Measurements from ENCODE around the gene HNRNPA1. TPM values are rescaled to one million over a fixed set of nuclear protein-coding genes. Genes with fewer than 3 reads are reported as not detected.

HNRNPA1 gene
- total and polyA plus RNA-seq, 2 of the 4 experiments (the other 2 are of a cell fraction) = 747 to 1,409 TPM

DNA sequence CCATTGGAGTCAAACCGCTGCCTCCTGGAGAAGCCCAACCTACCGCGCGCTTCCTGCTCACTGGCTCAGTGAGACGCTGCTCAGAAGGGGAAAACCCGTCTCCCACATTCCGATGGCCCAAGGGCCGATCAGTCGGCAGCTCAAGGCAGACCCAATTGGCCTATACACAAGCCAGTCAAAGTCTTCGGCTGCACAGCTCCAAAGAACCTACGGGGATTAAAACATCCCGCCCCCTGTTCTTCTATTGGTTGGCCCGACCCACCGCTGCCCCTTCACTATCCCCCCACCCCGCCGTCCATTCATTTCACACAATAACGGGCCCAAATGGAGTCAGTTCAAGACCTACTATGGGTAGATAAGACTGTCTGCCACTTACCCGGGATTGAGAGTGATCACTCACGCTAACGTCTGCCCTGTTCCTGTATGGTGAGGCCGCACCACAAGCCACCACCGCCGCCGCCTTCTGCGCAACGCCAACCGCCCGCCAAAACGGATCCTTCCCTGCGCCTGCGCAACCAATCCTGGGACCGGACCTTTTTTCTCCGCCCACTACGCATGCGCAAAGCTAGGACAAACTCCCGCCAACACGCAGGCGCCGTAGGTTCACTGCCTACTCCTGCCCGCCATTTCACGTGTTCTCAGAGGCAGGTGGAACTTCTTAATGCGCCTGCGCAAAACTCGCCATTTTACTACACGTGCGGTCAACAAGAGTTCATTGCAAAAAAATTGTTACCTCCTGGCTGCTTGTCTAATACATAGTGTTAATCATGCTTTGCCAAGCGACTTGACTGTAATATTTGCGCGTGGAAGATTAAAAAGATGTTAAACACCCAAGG is 676 bp upstream of the HNRNPA1 start, which contains the start of gene CBX5:
Gene CBX5 (minus strand): TSS at position 491 of the 836 bp plus-strand sequence. CDS start 22,472 bp downstream, outside the sequence.
- dilution Hi-C loops (cut with HindIII; ENCODE audit: low sequenced_read_pairs, unreplicated experiment) (no loop called here), intact Hi-C loops (cut with micrococcal nuclease) (loop anchor here (1.0 to 2.0 kb wide), 4 partner anchors 21 to 79 kb away; partner anchors contain the start of gene COPZ1), in situ Hi-C loops (cut with MboI; ENCODE audit: low sequenced_read_pairs) (loop anchor here (5.0 kb wide), 1 partner anchor 53 kb away; no protein-coding TSS in a partner anchor)
- peak; percentile 82 for ATAC-seq (ENCODE audit: low read depth)
- Histone ChIP-seq H2BK5ac (ENCODE audit: low read depth, low read length, poor library complexity, severe bottlenecking) (peak within 1 kb of the TSS; percentile 88), H3K27ac (ENCODE audit: insufficient read depth, low read length) (peak within 1 kb of the TSS; percentile 82), H2BK15ac (ENCODE audit: low read depth, low read length) (peak within 1 kb of the TSS; percentile 71; the same call in 1 of the 3 replicates), H3K9ac (ENCODE audit: low read depth, low read length) (peak within 1 kb of the TSS; percentile 93), H3K4ac (ENCODE audit: low read depth, low read length) (peak within 1 kb of the TSS; percentile 96), H2BK20ac (ENCODE audit: low read depth, low read length) (peak within 1 kb of the TSS; percentile 70; the same call in 1 of the 2 replicates), H3K14ac (replicated peaks; ENCODE audit: low read depth, low read length) (peak within 1 kb of the TSS; percentile 98), H4K20me1 (ENCODE audit: insufficient read depth, low read length) (peaks cover 47% of the 10 kb centered on the region), H2BK120ac (ENCODE audit: low read depth, low read length) (peak within 1 kb of the TSS; percentile 75), H2AK5ac (ENCODE audit: low read depth, low read length) (peak within 1 kb of the TSS; percentile 96), H4K8ac (ENCODE audit: low read depth in 2 of 2, low read length in 2 of 2) (peak within 1 kb of the TSS; percentile 93 to 96), H2AK9ac (replicated peaks; ENCODE audit: low read depth, low read length, poor library complexity) (peak within 1 kb of the TSS; percentile 99), H3K27me3 (ENCODE audit: control insufficient read depth, insufficient read depth, low read length) (no peaks in the 10 kb centered on the region), H3K9me3 (ENCODE audit: control insufficient read depth, insufficient read depth, low read length) (no peaks in the 10 kb centered on the region), H4K91ac (ENCODE audit: insufficient read depth, low read depth, low read length) (peak within 1 kb of the TSS; percentile 94), H3K56ac (ENCODE audit: extremely low read depth, insufficient read depth, low read length) (peak within 1 kb of the TSS; percentile 97), H3K18ac (ENCODE audit: low read depth, low read length) (peak within 1 kb of the TSS; percentile 59), H3K23ac (ENCODE audit: low read depth, low read length) (peak within 1 kb of the TSS; percentile 99), H3K4me2 (ENCODE audit: low read depth, low read length) (peak within 1 kb of the TSS; percentile 86), H2AFZ (replicated peaks; ENCODE audit: low read length, poor library complexity) (peak within 1 kb of the TSS; percentile 94), H4K5ac (ENCODE audit: low read depth, low read length) (peak within 1 kb of the TSS; percentile 82), H3K4me3 (ENCODE audit: insufficient read depth, low read depth, low read length) (peak within 1 kb of the TSS; percentile 63), H3K79me1 (ENCODE audit: low read depth in 1 of 2, low read length in 2 of 2) (peaks cover 0 to 32% of the 10 kb centered on the region in 2 experiments; a peak in 3 of 4 replicates), H3K9me1 (ENCODE audit: insufficient read depth, low read length) (no peaks in the 10 kb centered on the region), H3K36me3 (ENCODE audit: control insufficient read depth, insufficient read depth, low read length) (peaks cover 24% of the 10 kb centered on the region), H3K4me1 (ENCODE audit: control insufficient read depth, insufficient read depth, low read length) (peaks cover 3% of the 10 kb centered on the region)
- CTCF ChIA-PET = interaction anchor here (1.0 to 1.4 kb wide), 2 partner anchors 27 to 63 kb away, joined by 3 to 5 read pairs; no protein-coding TSS in a partner anchor
- no TSS peak for BruUV-seq (replicated peaks)
- POLR2A ChIA-PET (ENCODE audit: unreplicated experiment) = interaction anchor here (0.5 to 1.0 kb wide), 6 partner anchors 12 to 1632 kb away, joined by 3 to 6 read pairs (median 3); no protein-coding TSS in a partner anchor
- DNase-seq = peak; percentile 100
- WGBS, 2 experiments (ENCODE audit: extremely low coverage in 2 of 2, insufficient read length in 1 of 2) = 0% methylated on average over 22 of the region's 49 CpGs; no CpG with 5 or more reads in 1 of the 2 experiments
- TF ChIP-seq RCOR1 (IDR thresholded peaks at IDR 0.05; ENCODE audit: insufficient replicate concordance, low read length) (no peak), RFX5 (IDR thresholded peaks at IDR 0.05; ENCODE audit: low read depth, low read length) (no peak), FOS (IDR thresholded peaks at IDR 0.05; ENCODE audit: low read depth, low read length) (peak; percentile 51), MXI1 (IDR thresholded peaks at IDR 0.05; ENCODE audit: borderline replicate concordance, low read depth, low read length) (peak; percentile 78), SMC3 (IDR thresholded peaks at IDR 0.05; ENCODE audit: low read depth, low read length) (no peak), POLR2A (IDR thresholded peaks at IDR 0.05; ENCODE audit: low read depth, low read length) (peak; percentile 92), RAD21 (IDR thresholded peaks at IDR 0.05; ENCODE audit: low read length) (no peak), MAZ (IDR thresholded peaks at IDR 0.05; ENCODE audit: borderline replicate concordance, low read depth, low read length) (0 out of 2 replicates have a peak, but pooled peaks have one; percentile 8), BHLHE40 (IDR thresholded peaks at IDR 0.05; ENCODE audit: low read depth, low read length) (peak; percentile 93), CHD1 (IDR thresholded peaks at IDR 0.05; ENCODE audit: low read depth, low read length) (no peak)
- TF ChIP-seq, protein P1, sequence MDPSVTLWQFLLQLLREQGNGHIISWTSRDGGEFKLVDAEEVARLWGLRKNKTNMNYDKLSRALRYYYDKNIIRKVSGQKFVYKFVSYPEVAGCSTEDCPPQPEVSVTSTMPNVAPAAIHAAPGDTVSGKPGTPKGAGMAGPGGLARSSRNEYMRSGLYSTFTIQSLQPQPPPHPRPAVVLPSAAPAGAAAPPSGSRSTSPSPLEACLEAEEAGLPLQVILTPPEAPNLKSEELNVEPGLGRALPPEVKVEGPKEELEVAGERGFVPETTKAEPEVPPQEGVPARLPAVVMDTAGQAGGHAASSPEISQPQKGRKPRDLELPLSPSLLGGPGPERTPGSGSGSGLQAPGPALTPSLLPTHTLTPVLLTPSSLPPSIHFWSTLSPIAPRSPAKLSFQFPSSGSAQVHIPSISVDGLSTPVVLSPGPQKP (IDR thresholded peaks at IDR 0.05; ENCODE audit: borderline replicate concordance, low read depth, low read length) = no peak
- TF ChIP-seq, protein P2, sequence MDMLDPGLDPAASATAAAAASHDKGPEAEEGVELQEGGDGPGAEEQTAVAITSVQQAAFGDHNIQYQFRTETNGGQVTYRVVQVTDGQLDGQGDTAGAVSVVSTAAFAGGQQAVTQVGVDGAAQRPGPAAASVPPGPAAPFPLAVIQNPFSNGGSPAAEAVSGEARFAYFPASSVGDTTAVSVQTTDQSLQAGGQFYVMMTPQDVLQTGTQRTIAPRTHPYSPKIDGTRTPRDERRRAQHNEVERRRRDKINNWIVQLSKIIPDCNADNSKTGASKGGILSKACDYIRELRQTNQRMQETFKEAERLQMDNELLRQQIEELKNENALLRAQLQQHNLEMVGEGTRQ (IDR thresholded peaks at IDR 0.05; ENCODE audit: low read depth, low read length) = peak; percentile 59
- TF ChIP-seq, protein P3, sequence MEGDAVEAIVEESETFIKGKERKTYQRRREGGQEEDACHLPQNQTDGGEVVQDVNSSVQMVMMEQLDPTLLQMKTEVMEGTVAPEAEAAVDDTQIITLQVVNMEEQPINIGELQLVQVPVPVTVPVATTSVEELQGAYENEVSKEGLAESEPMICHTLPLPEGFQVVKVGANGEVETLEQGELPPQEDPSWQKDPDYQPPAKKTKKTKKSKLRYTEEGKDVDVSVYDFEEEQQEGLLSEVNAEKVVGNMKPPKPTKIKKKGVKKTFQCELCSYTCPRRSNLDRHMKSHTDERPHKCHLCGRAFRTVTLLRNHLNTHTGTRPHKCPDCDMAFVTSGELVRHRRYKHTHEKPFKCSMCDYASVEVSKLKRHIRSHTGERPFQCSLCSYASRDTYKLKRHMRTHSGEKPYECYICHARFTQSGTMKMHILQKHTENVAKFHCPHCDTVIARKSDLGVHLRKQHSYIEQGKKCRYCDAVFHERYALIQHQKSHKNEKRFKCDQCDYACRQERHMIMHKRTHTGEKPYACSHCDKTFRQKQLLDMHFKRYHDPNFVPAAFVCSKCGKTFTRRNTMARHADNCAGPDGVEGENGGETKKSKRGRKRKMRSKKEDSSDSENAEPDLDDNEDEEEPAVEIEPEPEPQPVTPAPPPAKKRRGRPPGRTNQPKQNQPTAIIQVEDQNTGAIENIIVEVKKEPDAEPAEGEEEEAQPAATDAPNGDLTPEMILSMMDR (conservative IDR thresholded peaks at IDR 0.05; ENCODE audit: low read depth, low read length) = no peak

Measured in IMR-90 (cell line).